Spleen (tissue), 11 donors: ENCODE data around the gene RFNG. TPM values are rescaled to one million over a fixed set of nuclear protein-coding genes. Genes with fewer than 3 reads are reported as not detected.
A peak's percentile ranks its signal among the peaks of the same experiment; 100 is the strongest.

Source experiments
- DNase-seq: peaks from one replicate; pipeline ENCODE4 v3.0.0-alpha.2; 2020
- H3K27ac ChIP-seq, 8 donors: fragments of 200-600 bp; sonication (generic) in 7 of 8; 1 replicate in 4 of 8; 2 replicates in 4 of 8; pipeline versions ENCODE4 v1.5.0 to v1.8.0; 2016 to 2021; ENCODE audit warnings: inconsistent platforms in 4 of 8, mild to moderate bottlenecking in 4 of 8, moderate library complexity in 1 of 8
- H3K27me3 ChIP-seq, 7 donors: fragments of 200-600 bp; sonication (generic) in 6 of 7; replicated peaks in 1 of 7; 1 replicate in 4 of 7; 2 replicates in 3 of 7; pipeline versions ENCODE4 v1.5.0 to v1.8.0; 2016 to 2021; ENCODE audit warnings: inconsistent platforms in 3 of 7, mild to moderate bottlenecking in 1 of 7
- H3K36me3 ChIP-seq, 6 donors: fragments of 200-600 bp; sonication (generic) in 5 of 6; 1 replicate in 4 of 6; 2 replicates in 2 of 6; pipeline versions ENCODE4 v1.5.0 to v1.8.0; 2016 to 2021; ENCODE audit warnings: inconsistent platforms in 2 of 6
- H3K4me1 ChIP-seq, 6 donors: fragments of 200-600 bp; sonication (generic) in 5 of 6; 1 replicate in 3 of 6; 2 replicates in 3 of 6; pipeline versions ENCODE4 v1.5.0 to v1.8.0; 2016 to 2021; ENCODE audit warnings: inconsistent platforms in 3 of 6
- H3K4me3 ChIP-seq, 8 donors: fragments of 200-600 bp; sonication (generic) in 7 of 8; 1 replicate in 4 of 8; 2 replicates in 4 of 8; pipeline versions ENCODE4 v1.5.0 to v1.8.0; 2016 to 2021; ENCODE audit warnings: inconsistent platforms in 4 of 8, mild to moderate bottlenecking in 4 of 8, moderate library complexity in 2 of 8
- H3K9me3 ChIP-seq, 8 donors: fragments of 200-600 bp; sonication (generic) in 7 of 8; 1 replicate in 4 of 8; 2 replicates in 4 of 8; pipeline versions ENCODE4 v1.5.0 to v1.8.0; 2016 to 2021; ENCODE audit warnings: inconsistent platforms in 4 of 8
- CTCF ChIP-seq, 11 experiments: fragments of 200-600 bp in 7 of 11; fragments of 450-650 bp in 4 of 11; sonication (generic) in 4 of 11; IDR thresholded peaks in 8 of 11; conservative IDR thresholded peaks in 3 of 11; 1 replicate in 7 of 11; 2 replicates in 4 of 11; pipeline versions ENCODE4 v1.4.0 to v1.8.0; 2016 to 2021; ENCODE audit warnings: antibody characterized with exemption in 11 of 11, inconsistent platforms in 4 of 11, mild to moderate bottlenecking in 1 of 11
- POLR2A ChIP-seq, 3 donors: fragments of 450-650 bp; IDR thresholded peaks; one replicate each; pipeline ENCODE4 v1.5.1; 2017; ENCODE audit warnings: antibody characterized with exemption in 3 of 3, mild to moderate bottlenecking in 1 of 3
- POLR2AphosphoS5 ChIP-seq, 3 donors: sonication (generic); formaldehyde crosslinking; IDR thresholded peaks; one replicate each; pipeline ENCODE4 v1.5.1; 2017; ENCODE audit warnings: antibody characterized with exemption in 3 of 3
- WGBS, 5 donors: extraction: QIAGEN DNeasy Blood & Tissue Kit in 3 of 5; methylation state at CpG; one replicate each; pipeline versions ENCODE4 v1.1.5 to v1.1.7; 2013 to 2018; 5-methylcytosine and 5-hydroxymethylcytosine counted together
- intact Hi-C: fragments of 100-400 bp; cut with DNase I; formaldehyde crosslinking; loops from one replicate; pipeline ENCODE4 v1.15.0; 2023; ENCODE audit warnings: low total_unique reads
- polyA plus RNA-seq, 3 donors: library from polyadenylated mRNA; stranded (reverse); fragments of 200-250 nt; gene quantifications; one replicate each; pipeline ENCODE4 v1.2.1, GENCODE V29; 2013
- total RNA-seq, 7 donors: library from RNA; depleted of rRNA in 3 of 7; stranded (reverse); fragments of >200 nt in 3 of 7; fragmentation: NEBNext Ultra II Directional in 4 of 7; extraction: Animal tissue kit (Norgen Biotek cat#: 25700) in 4 of 7; gene quantifications; one replicate each; pipeline versions ENCODE4 v1.1.0 to v1.2.1, GENCODE V29; 2016 to 2021
- donor health status: healthy with polysubstance abuse.
- donor health status: DM: no; HTN: no; CAD: no; lungs with moderate emphysema.
- donor health status: DM: no; HTN: no; CAD: no.
- donor health status: Bipolar disorder and iron deficiency.
- donor health status: healthy.
- donor health status: DM: no; HTN: no; CAD: no.
- donor health status: DM: yes; HTN: yes; CAD: no.

RFNG gene
- total and polyA plus RNA-seq, 10 donors, result 21.4 to 42.3 (median 27.2) TPM

- H3K9me3 ChIP-seq, result no peaks in the 10 kb centered on the region
- peak; percentile 69 for DNase-seq
- H3K4me1 ChIP-seq, result peaks cover 13 to 34% (median 29%) of the 10 kb centered on the region in 6 donors
- H3K27me3 ChIP-seq, result no peaks in the 10 kb centered on the region
- H3K27ac ChIP-seq, result no peak overlapping the region
- H3K4me3 ChIP-seq, result no peak overlapping the region
- intact Hi-C loops, result loop anchor here (10.0 kb wide), 1 partner anchor 57 kb away; no protein-coding TSS in a partner anchor
- TF ChIP-seq POLR2A (IDR thresholded peaks at IDR 0.05) (no peak), POLR2AphosphoS5 (IDR thresholded peaks at IDR 0.05) (peak in 1 of 3 donors; percentile 16), CTCF (IDR thresholded peaks at IDR 0.05 in 8 of 11, conservative IDR thresholded peaks at IDR 0.05 in 3 of 11) (no peak)
- WGBS, 5 donors, result 87 to 96% (median 94%) methylated on average over 13 to 25 of the region's 25 CpGs
- H3K36me3 ChIP-seq, result peaks cover 0 to 39% (median 9%) of the 10 kb centered on the region in 6 donors
These were observed 3.6 kb downstream of the RFNG start for GRCh38 chr17:82047914-82048570.

DNA sequence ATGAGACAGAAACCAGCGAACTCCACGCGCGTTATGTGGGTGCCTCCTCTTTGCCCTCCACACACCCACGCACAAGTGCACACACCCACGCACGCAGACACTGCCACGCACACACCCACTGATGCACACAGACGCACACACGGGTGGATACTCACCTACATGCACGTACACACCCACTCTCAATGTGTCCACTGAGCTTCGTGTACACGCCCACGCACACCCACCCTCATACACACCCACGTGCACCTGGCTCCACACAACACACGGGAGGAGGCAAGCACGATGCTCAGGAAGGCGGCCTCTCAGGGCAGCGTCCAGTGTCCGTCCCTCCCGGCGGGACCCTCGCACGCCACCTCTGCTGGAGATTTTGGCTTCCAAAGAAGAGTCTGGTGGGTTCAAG lies 4.2 kb downstream of the RFNG start:
- Histone ChIP-seq H3K36me3 (peaks cover 0 to 39% (median 9%) of the 10 kb centered on the region in 6 donors), H3K4me3 (no peak overlapping the region), H3K4me1 (peaks cover 8 to 28% (median 22%) of the 10 kb centered on the region in 6 donors), H3K9me3 (no peaks in the 10 kb centered on the region), H3K27ac (no peak overlapping the region), H3K27me3 (no peaks in the 10 kb centered on the region)
- no peak for DNase-seq
- no peak for TF ChIP-seq CTCF (IDR thresholded peaks at IDR 0.05 in 8 of 11, conservative IDR thresholded peaks at IDR 0.05 in 3 of 11)
- no peak for TF ChIP-seq POLR2AphosphoS5 (IDR thresholded peaks at IDR 0.05)
- no peak for TF ChIP-seq POLR2A (IDR thresholded peaks at IDR 0.05)
- WGBS, 5 donors, result 87 to 91% (median 89%) methylated on average over 24 of the region's 24 CpGs
- intact Hi-C loops, result loop anchor here (10.0 kb wide), 1 partner anchor 57 kb away; no protein-coding TSS in a partner anchor

DNA sequence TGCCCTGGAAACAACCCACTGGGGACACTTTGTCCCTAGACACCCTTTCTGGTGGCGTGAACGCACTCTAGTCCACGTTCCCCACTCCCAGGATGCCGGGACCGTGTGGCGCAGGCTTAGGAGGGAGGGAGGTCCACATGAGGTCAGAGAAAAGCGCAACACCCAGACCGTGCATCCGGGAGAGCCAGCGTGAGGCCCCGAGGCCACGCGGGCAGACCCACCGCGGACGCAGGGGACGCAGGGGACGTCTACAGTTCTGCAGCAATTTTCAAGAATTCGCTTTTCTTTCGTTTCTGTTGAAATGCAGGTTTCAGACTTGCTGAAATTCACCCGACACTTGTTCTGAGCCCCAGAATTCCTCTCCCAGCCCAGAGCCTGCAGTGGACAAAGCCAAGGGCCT lies 4.7 kb downstream of the RFNG start:
- Histone ChIP-seq H3K9me3 (no peaks in the 10 kb centered on the region), H3K4me1 (peaks cover 6 to 24% (median 20%) of the 10 kb centered on the region in 6 donors), H3K4me3 (no peak overlapping the region), H3K27me3 (no peaks in the 10 kb centered on the region), H3K27ac (no peak overlapping the region), H3K36me3 (peaks cover 0 to 39% (median 9%) of the 10 kb centered on the region in 6 donors)
- WGBS, 5 donors, result 89 to 95% (median 92%) methylated on average over 7 to 21 of the region's 21 CpGs
- intact Hi-C loops, result loop anchor here (10.0 kb wide), 1 partner anchor 58 kb away; no protein-coding TSS in a partner anchor
- no peak for TF ChIP-seq POLR2AphosphoS5 (IDR thresholded peaks at IDR 0.05)
- no peak for TF ChIP-seq POLR2A (IDR thresholded peaks at IDR 0.05)
- no peak for TF ChIP-seq CTCF (IDR thresholded peaks at IDR 0.05 in 8 of 11, conservative IDR thresholded peaks at IDR 0.05 in 3 of 11)
- no peak for DNase-seq

GRCh38 chr17:82045936-82046484 lies 5.6 kb downstream of the RFNG start:
- no peak for DNase-seq
- Histone ChIP-seq H3K27ac (no peak overlapping the region), H3K4me1 (peaks cover 6 to 22% (median 17%) of the 10 kb centered on the region in 6 donors), H3K9me3 (no peaks in the 10 kb centered on the region), H3K27me3 (no peaks in the 10 kb centered on the region), H3K4me3 (no peak overlapping the region), H3K36me3 (peaks cover 0 to 39% (median 9%) of the 10 kb centered on the region in 6 donors)
- intact Hi-C loops, result loop anchor here (10.0 kb wide), 1 partner anchor 59 kb away; no protein-coding TSS in a partner anchor
- TF ChIP-seq POLR2A (IDR thresholded peaks at IDR 0.05) (no peak), POLR2AphosphoS5 (IDR thresholded peaks at IDR 0.05) (peak in 2 of 3 donors; percentile 12 to 13), CTCF (IDR thresholded peaks at IDR 0.05 in 8 of 11, conservative IDR thresholded peaks at IDR 0.05 in 3 of 11) (no peak)
- 81 to 91% (median 85%) methylated on average over 14 of the region's 14 CpGs for WGBS, 5 donors
